ENCODE results near the gene DDX4. TPM values are rescaled to one million over a fixed set of nuclear protein-coding genes. Genes with fewer than 3 reads are reported as not detected.
"Not testable (repeated sequence)": the region's sequence is repeated elsewhere in the genome, so short reads cannot be mapped to it uniquely, and the experiment has no call there.

DDX4 gene
- not detected for total RNA-seq
- long read RNA-seq, donor 1, result 0 reads
- long read RNA-seq, donor 2, result 0 reads

DNA sequence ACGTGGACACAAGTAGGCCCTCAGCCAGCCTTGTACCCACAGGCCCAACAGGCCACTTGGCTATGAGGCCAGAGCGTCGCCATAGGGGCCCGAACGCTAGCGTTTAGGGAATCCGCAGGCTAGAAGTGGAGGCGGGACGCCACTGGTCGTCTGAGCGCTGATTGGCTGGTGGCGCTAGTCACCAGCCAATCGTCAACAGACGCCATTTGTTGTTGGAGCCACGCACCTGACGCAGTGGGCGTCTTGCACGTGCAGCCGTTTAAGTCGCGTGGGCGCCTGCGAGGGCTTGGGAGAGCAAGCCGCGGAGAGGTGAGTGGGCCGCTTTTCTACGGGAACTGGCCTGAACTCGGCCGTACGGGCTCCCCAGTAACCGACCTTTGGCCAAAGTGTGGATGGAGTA, at the start of gene DDX4:
TSS of gene DDX4 (plus strand) at position 269 of the 400 bp plus-strand sequence. CDS start 903 bp downstream, outside the sequence.
- TF ChIP-seq, protein P1, sequence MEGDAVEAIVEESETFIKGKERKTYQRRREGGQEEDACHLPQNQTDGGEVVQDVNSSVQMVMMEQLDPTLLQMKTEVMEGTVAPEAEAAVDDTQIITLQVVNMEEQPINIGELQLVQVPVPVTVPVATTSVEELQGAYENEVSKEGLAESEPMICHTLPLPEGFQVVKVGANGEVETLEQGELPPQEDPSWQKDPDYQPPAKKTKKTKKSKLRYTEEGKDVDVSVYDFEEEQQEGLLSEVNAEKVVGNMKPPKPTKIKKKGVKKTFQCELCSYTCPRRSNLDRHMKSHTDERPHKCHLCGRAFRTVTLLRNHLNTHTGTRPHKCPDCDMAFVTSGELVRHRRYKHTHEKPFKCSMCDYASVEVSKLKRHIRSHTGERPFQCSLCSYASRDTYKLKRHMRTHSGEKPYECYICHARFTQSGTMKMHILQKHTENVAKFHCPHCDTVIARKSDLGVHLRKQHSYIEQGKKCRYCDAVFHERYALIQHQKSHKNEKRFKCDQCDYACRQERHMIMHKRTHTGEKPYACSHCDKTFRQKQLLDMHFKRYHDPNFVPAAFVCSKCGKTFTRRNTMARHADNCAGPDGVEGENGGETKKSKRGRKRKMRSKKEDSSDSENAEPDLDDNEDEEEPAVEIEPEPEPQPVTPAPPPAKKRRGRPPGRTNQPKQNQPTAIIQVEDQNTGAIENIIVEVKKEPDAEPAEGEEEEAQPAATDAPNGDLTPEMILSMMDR (IDR thresholded peaks at IDR 0.05), result no peak
- H3K4me3 ChIP-seq, result no peak within 1 kb of the TSS
- H3K4me1 ChIP-seq (ENCODE audit: low read depth), result no peaks in the 10 kb centered on the region
- intact Hi-C loops (cut with DNase I, micrococcal nuclease), result no loop called here
- no peaks in the 10 kb centered on the region for H3K9me3 ChIP-seq
- no peaks in the 10 kb centered on the region for H3K36me3 ChIP-seq (ENCODE audit: low read depth)
- ATAC-seq (no peak), DNase-seq (no peak)

DNA sequence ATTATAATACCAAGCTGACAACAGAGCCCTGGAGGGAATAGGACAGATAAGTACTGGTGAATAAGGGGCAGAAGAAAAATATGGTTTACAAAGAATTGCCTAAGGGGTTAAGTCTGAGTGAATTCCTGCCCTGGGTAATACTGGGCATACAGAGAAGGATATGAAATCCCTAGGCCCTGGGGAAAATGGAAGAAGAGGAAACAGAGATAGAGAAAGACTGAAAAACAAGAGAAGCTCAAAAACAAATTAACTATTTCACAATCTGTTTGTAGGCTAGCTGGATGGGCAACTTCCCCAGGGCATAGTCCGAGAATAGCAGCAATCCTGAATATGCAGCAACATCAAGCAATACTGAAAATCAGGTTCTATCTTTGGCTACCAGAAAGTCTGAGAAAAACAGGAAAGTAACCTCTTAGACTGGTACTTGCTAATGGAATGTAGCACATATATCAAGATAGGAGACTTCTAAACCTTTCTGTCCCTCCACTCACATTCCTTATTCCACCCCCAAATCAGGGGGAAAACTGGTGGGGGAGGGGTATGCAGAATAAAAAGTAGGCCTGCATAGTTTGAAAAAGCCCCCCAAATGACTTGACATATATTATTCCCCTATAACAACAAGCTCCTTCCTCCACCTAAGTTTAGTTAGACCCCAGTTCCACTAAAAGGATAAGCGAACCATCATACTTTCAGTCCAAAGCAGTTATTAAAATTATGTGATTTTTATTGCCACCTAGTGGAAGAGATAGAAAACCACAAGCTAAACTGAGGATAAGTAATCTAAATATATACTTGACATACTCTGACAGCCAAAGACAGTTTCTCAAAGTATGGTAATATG, 46.4 kb upstream of the DDX4 start:
- intact Hi-C loops (cut with DNase I, micrococcal nuclease), result loop anchor here (5.0 kb wide), 2 partner anchors 284 to 349 kb away; no protein-coding TSS in a partner anchor
- Histone ChIP-seq H3K4me3 (no peak overlapping the region), H3K36me3 (ENCODE audit: low read depth) (no peaks in the 10 kb centered on the region), H3K4me1 (ENCODE audit: low read depth) (peaks cover 4% of the 10 kb centered on the region), H3K9me3 (no peaks in the 10 kb centered on the region)
- ATAC-seq (peak; percentile 67), DNase-seq (no peak)
- TF ChIP-seq, protein P1 (IDR thresholded peaks at IDR 0.05), result no peak

DNA sequence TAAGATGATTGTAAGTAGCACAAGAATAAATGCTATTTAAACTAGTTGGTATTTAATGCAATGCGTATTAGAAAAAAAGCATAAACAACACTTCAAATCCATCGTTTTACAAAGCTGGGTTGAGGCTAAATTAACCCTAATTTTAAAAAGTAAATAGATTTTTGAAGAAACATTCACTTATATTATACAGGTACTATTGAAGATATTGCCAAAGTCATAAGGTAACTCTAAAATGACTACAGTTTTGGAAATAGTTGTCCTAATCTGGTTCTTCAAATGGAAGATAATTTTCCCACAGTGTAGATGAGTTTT, 45.8 kb upstream of the DDX4 start:
- intact Hi-C loops (cut with DNase I, micrococcal nuclease), result loop anchor here (5.0 kb wide), 2 partner anchors 285 to 350 kb away; no protein-coding TSS in a partner anchor
- TF ChIP-seq, protein P1 (IDR thresholded peaks at IDR 0.05), result no peak

DNA sequence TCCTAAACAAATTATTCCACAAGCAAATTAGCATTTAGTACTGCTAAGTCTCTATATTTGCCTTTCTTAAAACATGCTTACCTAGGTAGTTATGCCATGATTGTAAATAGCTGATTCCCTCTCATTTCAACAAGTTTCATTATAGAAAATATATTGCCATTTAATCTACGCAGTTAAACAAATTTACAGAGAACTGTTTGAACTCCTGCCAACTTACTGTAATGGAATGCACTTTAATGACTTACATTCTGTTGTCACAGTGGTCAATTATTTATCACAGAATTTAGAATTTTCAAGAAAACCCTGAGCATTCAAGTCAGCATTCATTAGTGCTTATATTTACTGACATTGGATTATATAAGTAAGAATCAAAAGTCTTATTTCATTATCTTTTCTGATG, 45.4 kb upstream of the DDX4 start:
- DNase-seq, result no peak
- intact Hi-C loops (cut with DNase I, micrococcal nuclease), result loop anchor here (5.0 kb wide), 2 partner anchors 285 to 350 kb away; no protein-coding TSS in a partner anchor
- Histone ChIP-seq H3K36me3 (ENCODE audit: low read depth) (no peaks in the 10 kb centered on the region), H3K4me1 (ENCODE audit: low read depth) (peaks cover 4% of the 10 kb centered on the region), H3K9me3 (no peaks in the 10 kb centered on the region), H3K4me3 (no peak overlapping the region)
- TF ChIP-seq, protein P1 (IDR thresholded peaks at IDR 0.05), result no peak
- no peak for ATAC-seq

More for the DNA sequence above, 45.8 kb upstream of the DDX4 start:
- peaks cover 4% of the 10 kb centered on the region for H3K4me1 ChIP-seq (ENCODE audit: low read depth)
- DNase-seq (no peak), ATAC-seq (no peak)
- H3K4me3 ChIP-seq, result no peak overlapping the region
- no peaks in the 10 kb centered on the region for H3K9me3 ChIP-seq
- H3K36me3 ChIP-seq (ENCODE audit: low read depth), result no peaks in the 10 kb centered on the region

DNA sequence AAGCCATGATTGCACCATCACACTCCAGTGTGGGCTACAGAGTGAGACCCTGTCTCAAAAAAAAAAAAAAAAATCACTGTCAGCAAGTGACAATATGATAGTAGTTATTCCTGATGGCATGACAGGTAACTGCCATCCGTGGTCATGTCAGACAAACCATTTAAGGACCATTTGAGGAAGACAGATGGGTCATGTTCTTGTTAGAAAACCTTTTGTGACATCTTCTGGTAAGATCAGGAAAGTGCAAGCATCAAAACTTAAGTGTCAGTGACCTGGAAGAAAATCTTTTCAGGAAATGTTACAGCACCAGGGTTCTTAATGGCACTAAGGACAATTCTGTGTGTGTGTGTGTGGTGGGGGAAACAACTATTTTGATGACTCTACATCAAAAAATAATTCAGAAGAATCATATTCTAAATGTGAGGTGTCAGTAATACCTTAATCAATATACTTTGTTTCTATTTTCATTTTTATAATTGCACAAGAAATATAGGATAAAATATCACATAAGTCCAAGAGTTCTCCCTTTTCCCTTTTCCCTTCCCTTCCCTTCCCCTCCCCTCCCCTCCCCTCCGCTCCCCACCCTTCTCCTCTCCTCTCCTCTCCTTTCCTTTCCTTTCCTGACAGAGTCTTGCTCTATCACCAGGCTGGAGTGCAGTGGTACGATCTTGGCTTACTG, 43.6 kb upstream of the DDX4 start:
- Histone ChIP-seq H3K36me3 (ENCODE audit: low read depth) (no peaks in the 10 kb centered on the region), H3K9me3 (no peaks in the 10 kb centered on the region), H3K4me1 (ENCODE audit: low read depth) (peaks cover 4% of the 10 kb centered on the region), H3K4me3 (no peak overlapping the region)
- ATAC-seq, result peak; percentile 62
- intact Hi-C loops (cut with DNase I, micrococcal nuclease), result loop anchor here (5.0 kb wide), 2 partner anchors 287 to 352 kb away; no protein-coding TSS in a partner anchor
- TF ChIP-seq, protein P1 (IDR thresholded peaks at IDR 0.05), result no peak
- no peak for DNase-seq

DNA sequence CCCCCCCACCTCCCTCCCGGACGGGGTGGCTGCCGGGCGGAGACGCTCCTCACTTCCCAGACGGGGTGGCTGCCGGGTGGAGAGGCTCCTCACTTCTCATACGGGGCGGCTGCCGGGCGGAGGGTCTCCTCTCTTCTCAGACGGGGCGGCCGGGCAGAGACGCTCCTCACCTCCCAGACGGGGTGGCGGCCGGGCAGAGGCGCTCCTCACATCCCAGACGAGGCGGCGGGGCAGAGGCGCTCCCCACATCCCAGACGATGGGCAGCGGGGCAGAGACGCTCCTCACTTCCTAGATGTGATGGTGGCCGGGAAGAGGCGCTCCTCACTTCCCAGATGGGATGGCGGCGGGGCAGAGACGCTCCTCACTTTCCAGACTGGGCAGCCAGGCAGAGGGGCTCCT, 41.2 kb upstream of the DDX4 start:
- DNase-seq; H3K4me1 ChIP-seq (ENCODE audit: low read depth); H3K4me3 ChIP-seq; ATAC-seq; H3K9me3 ChIP-seq; intact Hi-C loops (cut with DNase I, micrococcal nuclease); H3K36me3 ChIP-seq (ENCODE audit: low read depth): not testable (repeated sequence)

All from mucosa of descending colon (tissue), 3 donors.